HepG2 (cell line): ENCODE results near the gene MARF1. TPM values are rescaled to one million over a fixed set of nuclear protein-coding genes. Genes with fewer than 3 reads are reported as not detected.
A peak's percentile ranks its signal among the peaks of the same experiment; 100 is the strongest.

Experiments
- BRCA1 ChIP-seq: sonication (generic); formaldehyde crosslinking; IDR thresholded peaks from 2 replicates; pipeline ENCODE4 v1.4.0; 2020; ENCODE audit warnings: missing genetic modification reagents
- FOXK1 ChIP-seq: sonication (generic); formaldehyde crosslinking; IDR thresholded peaks from 2 replicates; pipeline ENCODE4 v1.4.0; 2020; ENCODE audit warnings: low read depth, missing genetic modification reagents, borderline replicate concordance
- FOXK2 ChIP-seq: fragments of 450-650 bp; IDR thresholded peaks from 2 replicates; pipeline ENCODE4 v1.6.1; 2016
- GFI1 ChIP-seq: sonication (generic); formaldehyde crosslinking; IDR thresholded peaks from 2 replicates; pipeline ENCODE4 v1.5.0; 2020; ENCODE audit warnings: missing genetic modification reagents, mild to moderate bottlenecking, borderline replicate concordance
- HNRNPK ChIP-seq: fragments of 200-400 bp; formaldehyde crosslinking; IDR thresholded peaks from 2 replicates; pipeline ENCODE4 v1.6.1; 2018; ENCODE audit warnings: low read length, low read depth, moderate library complexity, mild to moderate bottlenecking; ENCODE audit not compliant: poor library complexity, severe bottlenecking
- LCORL ChIP-seq, 2 experiments: fragments of 450-650 bp in 1 of 2; sonication (generic) in 1 of 2; formaldehyde crosslinking in 1 of 2; IDR thresholded peaks; 2 replicates each; pipeline versions ENCODE4 v1.5.0 to v1.6.1; 2017 to 2020; ENCODE audit warnings: antibody characterized with exemption in 1 of 2, missing genetic modification reagents in 1 of 2
- MLLT10 ChIP-seq: sonication (generic); formaldehyde crosslinking; IDR thresholded peaks from 2 replicates; pipeline ENCODE4 v1.4.0; 2020; ENCODE audit warnings: missing genetic modification reagents
- PHF5A ChIP-seq: IDR thresholded peaks from one replicate; pipeline ENCODE4 v1.6.1; 2018; ENCODE audit warnings: low read depth, missing genetic modification reagents; ENCODE audit not compliant: unreplicated experiment
- ZFP37 ChIP-seq: sonication (generic); formaldehyde crosslinking; IDR thresholded peaks from 2 replicates; pipeline ENCODE4 v1.4.0; 2020; ENCODE audit warnings: missing genetic modification reagents, borderline replicate concordance
- ZSCAN25 ChIP-seq: sonication (generic); formaldehyde crosslinking; IDR thresholded peaks from 2 replicates; pipeline ENCODE4 v1.8.0; 2022; ENCODE audit warnings: mild to moderate bottlenecking, missing genetic modification reagents
- polyA plus RNA-seq, 8 experiments: library from polyadenylated mRNA; depleted of rRNA in 3 of 8; stranded (reverse) in 7 of 8; unstranded in 1 of 8; fragments of >200 nt; fragmentation: Illumina TruSeq in 4 of 8; extraction: Trizol in 4 of 8; gene quantifications; 2 replicates each; pipeline versions ENCODE4 v1.2.1 to v1.2.3, GENCODE V29; 2011 to 2016; ENCODE audit warnings: low read depth in 4 of 8, missing spikeins in 1 of 8, mixed read lengths in 1 of 8; ENCODE audit not compliant: insufficient read depth in 1 of 8
- total RNA-seq, 5 experiments: library from RNA; depleted of rRNA; stranded (reverse); fragments of >200 nt; fragmentation: Illumina TruSeq; extraction: Trizol; gene quantifications; 2 replicates each; pipeline ENCODE4 v1.2.3, GENCODE V29; 2016; ENCODE audit warnings: low read depth in 1 of 5
- TF ChIP-seq, protein P1 (sequence below): sonication (generic); formaldehyde crosslinking; IDR thresholded peaks from 2 replicates; pipeline ENCODE4 v1.8.1; 2023; ENCODE audit warnings: missing genetic modification reagents, inconsistent platforms, borderline replicate concordance
- TF ChIP-seq, protein P2 (sequence below): sonication (generic); formaldehyde crosslinking; IDR thresholded peaks from 2 replicates; pipeline ENCODE4 v1.5.0; 2020; ENCODE audit warnings: missing genetic modification reagents, mild to moderate bottlenecking, borderline replicate concordance
- TF ChIP-seq, protein P3 (sequence below): sonication (generic); formaldehyde crosslinking; IDR thresholded peaks from 2 replicates; pipeline ENCODE4 v1.5.1; 2020; ENCODE audit warnings: missing genetic modification reagents, mild to moderate bottlenecking, borderline replicate concordance
- TF ChIP-seq, protein P4 (sequence below): sonication (generic); formaldehyde crosslinking; IDR thresholded peaks from 2 replicates; pipeline ENCODE4 v1.4.0; 2020; ENCODE audit warnings: missing genetic modification reagents
- TF ChIP-seq, protein P5 (sequence below): sonication (generic); formaldehyde crosslinking; IDR thresholded peaks from 2 replicates; pipeline ENCODE4 v1.4.0; 2020; ENCODE audit warnings: low read depth, missing genetic modification reagents
- TF ChIP-seq, protein P6 (sequence below): sonication (generic); formaldehyde crosslinking; IDR thresholded peaks from 2 replicates; pipeline ENCODE4 v1.5.0; 2020; ENCODE audit warnings: missing genetic modification reagents

The MARF1 gene
- total and polyA plus RNA-seq, 2 of the 13 experiments (the other 11 are each of a cell fraction or from before 2014, with no cell fraction given): 8.7 to 20.7 TPM

DNA sequence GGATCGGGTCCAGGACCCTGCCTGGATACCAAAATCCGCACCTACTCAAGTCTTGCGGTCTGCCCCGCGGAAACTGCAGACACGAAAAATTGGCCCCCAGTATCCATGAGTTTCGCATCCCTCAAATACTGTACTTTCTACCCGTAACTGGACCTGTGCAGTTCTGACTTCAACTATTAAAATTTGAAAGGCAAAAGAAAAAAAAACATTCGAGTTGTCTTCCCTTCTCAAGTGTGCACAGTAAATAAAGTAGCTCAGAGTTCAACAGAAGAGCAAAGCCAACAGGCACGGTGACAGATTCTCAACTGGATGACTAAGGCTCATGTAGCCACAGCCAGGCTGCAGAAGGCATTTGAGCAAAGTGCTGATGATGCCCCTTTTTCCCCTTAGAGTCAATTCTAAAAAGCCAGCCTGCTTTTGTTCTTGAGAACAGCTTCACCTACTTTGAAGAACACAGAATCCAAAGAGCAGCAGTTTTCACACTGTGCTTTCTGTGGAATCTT is 32.5 kb downstream of the MARF1 start (continued):
- TF ChIP-seq, protein P1, sequence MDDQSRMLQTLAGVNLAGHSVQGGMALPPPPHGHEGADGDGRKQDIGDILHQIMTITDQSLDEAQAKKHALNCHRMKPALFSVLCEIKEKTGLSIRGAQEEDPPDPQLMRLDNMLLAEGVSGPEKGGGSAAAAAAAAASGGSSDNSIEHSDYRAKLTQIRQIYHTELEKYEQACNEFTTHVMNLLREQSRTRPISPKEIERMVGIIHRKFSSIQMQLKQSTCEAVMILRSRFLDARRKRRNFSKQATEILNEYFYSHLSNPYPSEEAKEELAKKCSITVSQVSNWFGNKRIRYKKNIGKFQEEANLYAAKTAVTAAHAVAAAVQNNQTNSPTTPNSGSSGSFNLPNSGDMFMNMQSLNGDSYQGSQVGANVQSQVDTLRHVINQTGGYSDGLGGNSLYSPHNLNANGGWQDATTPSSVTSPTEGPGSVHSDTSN (CRISPR knock-in tag): no peak
- peak; percentile 54 for TF ChIP-seq PHF5A (CRISPR knock-in tag)
- peak; percentile 76 for TF ChIP-seq ZSCAN25
- TF ChIP-seq, protein P2, sequence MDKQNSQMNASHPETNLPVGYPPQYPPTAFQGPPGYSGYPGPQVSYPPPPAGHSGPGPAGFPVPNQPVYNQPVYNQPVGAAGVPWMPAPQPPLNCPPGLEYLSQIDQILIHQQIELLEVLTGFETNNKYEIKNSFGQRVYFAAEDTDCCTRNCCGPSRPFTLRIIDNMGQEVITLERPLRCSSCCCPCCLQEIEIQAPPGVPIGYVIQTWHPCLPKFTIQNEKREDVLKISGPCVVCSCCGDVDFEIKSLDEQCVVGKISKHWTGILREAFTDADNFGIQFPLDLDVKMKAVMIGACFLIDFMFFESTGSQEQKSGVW (CRISPR knock-in tag): no peak
- TF ChIP-seq, protein P3, sequence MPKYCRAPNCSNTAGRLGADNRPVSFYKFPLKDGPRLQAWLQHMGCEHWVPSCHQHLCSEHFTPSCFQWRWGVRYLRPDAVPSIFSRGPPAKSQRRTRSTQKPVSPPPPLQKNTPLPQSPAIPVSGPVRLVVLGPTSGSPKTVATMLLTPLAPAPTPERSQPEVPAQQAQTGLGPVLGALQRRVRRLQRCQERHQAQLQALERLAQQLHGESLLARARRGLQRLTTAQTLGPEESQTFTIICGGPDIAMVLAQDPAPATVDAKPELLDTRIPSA (CRISPR knock-in tag): no peak
- TF ChIP-seq FOXK1 (CRISPR knock-in tag): peak; percentile 53; the same call in 1 of the 2 replicates
- TF ChIP-seq HNRNPK: no peak
- TF ChIP-seq GFI1 (CRISPR knock-in tag): peak; percentile 87
- TF ChIP-seq, protein P4, sequence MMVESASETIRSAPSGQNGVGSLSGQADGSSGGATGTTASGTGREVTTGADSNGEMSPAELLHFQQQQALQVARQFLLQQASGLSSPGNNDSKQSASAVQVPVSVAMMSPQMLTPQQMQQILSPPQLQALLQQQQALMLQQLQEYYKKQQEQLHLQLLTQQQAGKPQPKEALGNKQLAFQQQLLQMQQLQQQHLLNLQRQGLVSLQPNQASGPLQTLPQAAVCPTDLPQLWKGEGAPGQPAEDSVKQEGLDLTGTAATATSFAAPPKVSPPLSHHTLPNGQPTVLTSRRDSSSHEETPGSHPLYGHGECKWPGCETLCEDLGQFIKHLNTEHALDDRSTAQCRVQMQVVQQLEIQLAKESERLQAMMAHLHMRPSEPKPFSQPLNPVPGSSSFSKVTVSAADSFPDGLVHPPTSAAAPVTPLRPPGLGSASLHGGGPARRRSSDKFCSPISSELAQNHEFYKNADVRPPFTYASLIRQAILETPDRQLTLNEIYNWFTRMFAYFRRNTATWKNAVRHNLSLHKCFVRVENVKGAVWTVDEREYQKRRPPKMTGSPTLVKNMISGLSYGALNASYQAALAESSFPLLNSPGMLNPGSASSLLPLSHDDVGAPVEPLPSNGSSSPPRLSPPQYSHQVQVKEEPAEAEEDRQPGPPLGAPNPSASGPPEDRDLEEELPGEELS (CRISPR knock-in tag): peak; percentile 90
- TF ChIP-seq FOXK2: no peak
- TF ChIP-seq BRCA1 (CRISPR knock-in tag): no peak
- TF ChIP-seq, protein P5, sequence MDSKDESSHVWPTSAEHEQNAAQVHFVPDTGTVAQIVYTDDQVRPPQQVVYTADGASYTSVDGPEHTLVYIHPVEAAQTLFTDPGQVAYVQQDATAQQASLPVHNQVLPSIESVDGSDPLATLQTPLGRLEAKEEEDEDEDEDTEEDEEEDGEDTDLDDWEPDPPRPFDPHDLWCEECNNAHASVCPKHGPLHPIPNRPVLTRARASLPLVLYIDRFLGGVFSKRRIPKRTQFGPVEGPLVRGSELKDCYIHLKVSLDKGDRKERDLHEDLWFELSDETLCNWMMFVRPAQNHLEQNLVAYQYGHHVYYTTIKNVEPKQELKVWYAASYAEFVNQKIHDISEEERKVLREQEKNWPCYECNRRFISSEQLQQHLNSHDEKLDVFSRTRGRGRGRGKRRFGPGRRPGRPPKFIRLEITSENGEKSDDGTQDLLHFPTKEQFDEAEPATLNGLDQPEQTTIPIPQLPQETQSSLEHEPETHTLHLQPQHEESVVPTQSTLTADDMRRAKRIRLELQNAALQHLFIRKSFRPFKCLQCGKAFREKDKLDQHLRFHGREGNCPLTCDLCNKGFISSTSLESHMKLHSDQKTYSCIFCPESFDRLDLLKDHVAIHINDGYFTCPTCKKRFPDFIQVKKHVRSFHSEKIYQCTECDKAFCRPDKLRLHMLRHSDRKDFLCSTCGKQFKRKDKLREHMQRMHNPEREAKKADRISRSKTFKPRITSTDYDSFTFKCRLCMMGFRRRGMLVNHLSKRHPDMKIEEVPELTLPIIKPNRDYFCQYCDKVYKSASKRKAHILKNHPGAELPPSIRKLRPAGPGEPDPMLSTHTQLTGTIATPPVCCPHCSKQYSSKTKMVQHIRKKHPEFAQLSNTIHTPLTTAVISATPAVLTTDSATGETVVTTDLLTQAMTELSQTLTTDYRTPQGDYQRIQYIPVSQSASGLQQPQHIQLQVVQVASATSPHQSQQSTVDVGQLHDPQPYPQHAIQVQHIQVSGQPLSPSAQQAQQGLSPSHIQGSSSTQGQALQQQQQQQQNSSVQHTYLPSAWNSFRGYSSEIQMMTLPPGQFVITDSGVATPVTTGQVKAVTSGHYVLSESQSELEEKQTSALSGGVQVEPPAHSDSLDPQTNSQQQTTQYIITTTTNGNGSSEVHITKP (CRISPR knock-in tag): peak; percentile 27; the same call in 1 of the 2 replicates
- TF ChIP-seq MLLT10: no peak
- TF ChIP-seq ZFP37 (CRISPR knock-in tag): no peak; the same call in 1 of the 2 replicates
- TF ChIP-seq LCORL (IDR thresholded peaks at IDR 0.05): no peak
- TF ChIP-seq LCORL (CRISPR knock-in tag; IDR thresholded peaks at IDR 0.05): peak; percentile 86
- TF ChIP-seq, protein P6, sequence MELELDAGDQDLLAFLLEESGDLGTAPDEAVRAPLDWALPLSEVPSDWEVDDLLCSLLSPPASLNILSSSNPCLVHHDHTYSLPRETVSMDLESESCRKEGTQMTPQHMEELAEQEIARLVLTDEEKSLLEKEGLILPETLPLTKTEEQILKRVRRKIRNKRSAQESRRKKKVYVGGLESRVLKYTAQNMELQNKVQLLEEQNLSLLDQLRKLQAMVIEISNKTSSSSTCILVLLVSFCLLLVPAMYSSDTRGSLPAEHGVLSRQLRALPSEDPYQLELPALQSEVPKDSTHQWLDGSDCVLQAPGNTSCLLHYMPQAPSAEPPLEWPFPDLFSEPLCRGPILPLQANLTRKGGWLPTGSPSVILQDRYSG (CRISPR knock-in tag): no peak
